HUDEP-2 (cell line): ENCODE results near the gene CCDC167.

ENCODE experiments used
- DNase-seq, 76 experiments: peaks; one replicate each; lab custom pipeline; 2025; ENCODE audit not compliant: unreplicated experiment in 76 of 76; lab: John Stamatoyannopoulos, UW

The CCDC167 gene

GRCh38 chr6:37531026-37531425 lies 31.3 kb upstream of the CCDC167 start:
- DNase-seq = no peak

- DNase-seq = no peak
Measured at GRCh38 chr6:37530297-37530696, 30.6 kb upstream of the CCDC167 start.

- no peak for DNase-seq
Measured at GRCh38 chr6:37528541-37528940, 28.8 kb upstream of the CCDC167 start.

- DNase-seq = peak in 9 of 76 experiments; percentile 5 to 31 (median 17)
Measured at GRCh38 chr6:37525460-37526357, 26.0 kb upstream of the CCDC167 start.

- no peak for DNase-seq
Measured at GRCh38 chr6:37524970-37525318, 25.3 kb upstream of the CCDC167 start.

- DNase-seq = no peak
Measured at GRCh38 chr6:37524025-37524969, 24.6 kb upstream of the CCDC167 start.

GRCh38 chr6:37523412-37523811 lies 23.7 kb upstream of the CCDC167 start:
- DNase-seq = no peak

GRCh38 chr6:37522836-37523235 lies 23.1 kb upstream of the CCDC167 start:
- no peak for DNase-seq

- no peak for DNase-seq
Measured at GRCh38 chr6:37521674-37522073, 22.0 kb upstream of the CCDC167 start.

- no peak for DNase-seq
Measured at GRCh38 chr6:37520926-37521325, 21.2 kb upstream of the CCDC167 start.

GRCh38 chr6:37519461-37519860 lies 19.8 kb upstream of the CCDC167 start:
- no peak for DNase-seq

GRCh38 chr6:37518116-37518515 lies 18.4 kb upstream of the CCDC167 start:
- no peak for DNase-seq

GRCh38 chr6:37517411-37517812 lies 17.7 kb upstream of the CCDC167 start:
- DNase-seq = no peak

- DNase-seq = no peak
Measured at GRCh38 chr6:37516920-37517405, 17.3 kb upstream of the CCDC167 start.

- DNase-seq = peak in 22 of 76 experiments; percentile 9 to 50 (median 24)
Measured at GRCh38 chr6:37516076-37516919, 16.6 kb upstream of the CCDC167 start.

GRCh38 chr6:37515712-37516075 lies 16.0 kb upstream of the CCDC167 start:
- no peak for DNase-seq

- no peak for DNase-seq
Measured at GRCh38 chr6:37514837-37515236, 15.1 kb upstream of the CCDC167 start.

GRCh38 chr6:37514321-37514771 lies 14.7 kb upstream of the CCDC167 start:
- DNase-seq = no peak

- no peak for DNase-seq
Measured at GRCh38 chr6:37513576-37513975, 13.9 kb upstream of the CCDC167 start.

GRCh38 chr6:37513155-37513554 lies 13.5 kb upstream of the CCDC167 start:
- no peak for DNase-seq
